Calu3 (cell line): ENCODE results near the gene AP3B1. TPM values are rescaled to one million over a fixed set of nuclear protein-coding genes. Genes with fewer than 3 reads are reported as not detected.

ENCODE experiments used
- BruUV-seq: library from RNA; stranded (reverse); fragments of 400-500 nt; replicated peaks from 2 replicates; lab custom pipeline; 2021; lab: Mats Ljungman, UMichigan
- CTCF ChIA-PET: fragments of 300-600 bp; sonication (Branson Sonifier 250); formaldehyde crosslinking; loops from one replicate; lab custom pipeline; 2022; ENCODE audit warnings: antibody characterized with exemption; lab: Charles Lee
- DNase-seq: peaks from one replicate; pipeline ENCODE4 v3.0.0; 2022
- H3K27ac Mint-ChIP-seq: one replicate; pipeline ENCODE4 v1.8.0; 2022; ENCODE audit warnings: mixed read lengths; ENCODE audit not compliant: unreplicated experiment
- H3K27me3 Mint-ChIP-seq: one replicate; pipeline ENCODE4 v1.8.0; 2022; ENCODE audit warnings: mixed read lengths; ENCODE audit not compliant: unreplicated experiment
- H3K36me3 Mint-ChIP-seq: one replicate; pipeline ENCODE4 v1.8.0; 2022; ENCODE audit warnings: mild to moderate bottlenecking, moderate library complexity, mixed read lengths; ENCODE audit not compliant: insufficient read depth, unreplicated experiment
- H3K4me1 Mint-ChIP-seq: one replicate; pipeline ENCODE4 v1.8.0; 2022; ENCODE audit warnings: mild to moderate bottlenecking, low read depth, mixed read lengths; ENCODE audit not compliant: unreplicated experiment
- H3K4me3 Mint-ChIP-seq: one replicate; pipeline ENCODE4 v1.8.0; 2022; ENCODE audit warnings: mild to moderate bottlenecking, low read depth, moderate library complexity, mixed read lengths; ENCODE audit not compliant: unreplicated experiment
- H3K9me3 Mint-ChIP-seq: one replicate; pipeline ENCODE4 v1.8.0; 2022; ENCODE audit warnings: low read depth, mixed read lengths; ENCODE audit not compliant: unreplicated experiment
- CTCF ChIP-seq: fragments of 200-600 bp; IDR thresholded peaks from one replicate; pipeline ENCODE4 v1.8.0; 2022; ENCODE audit warnings: antibody characterized with exemption; ENCODE audit not compliant: unreplicated experiment
- intact Hi-C: fragments of 100-400 bp; cut with micrococcal nuclease; formaldehyde crosslinking; loops from one replicate; pipeline ENCODE4 v1.10.0; 2022; ENCODE audit not compliant: unreplicated experiment
- total RNA-seq: library from RNA; stranded (reverse); gene quantifications from 2 replicates; pipeline ENCODE4 v1.2.3, GENCODE V29; 2022

The AP3B1 gene
- total RNA-seq, 1 experiment from 2014 or later = 66.9 TPM

GRCh38 chr5:78235289-78235688 is 59.2 kb downstream of the AP3B1 start:
- no peak overlapping the region for H3K27ac Mint-ChIP-seq
- TF ChIP-seq CTCF = no peak
- BruUV-seq = no TSS peak
- intact Hi-C loops = no loop called here
- H3K27me3 Mint-ChIP-seq = no peaks in the 10 kb centered on the region
- H3K36me3 Mint-ChIP-seq = peaks cover 6% of the 10 kb centered on the region
- no peak overlapping the region for H3K4me3 Mint-ChIP-seq
- DNase-seq = no peak
- CTCF ChIA-PET = interaction anchor here (0.7 to 0.8 kb wide), 2 partner anchors 19 to 1436 kb away, joined by 3 read pairs; no protein-coding TSS in a partner anchor
- no peaks in the 10 kb centered on the region for H3K9me3 Mint-ChIP-seq
- no peaks in the 10 kb centered on the region for H3K4me1 Mint-ChIP-seq

DNA sequence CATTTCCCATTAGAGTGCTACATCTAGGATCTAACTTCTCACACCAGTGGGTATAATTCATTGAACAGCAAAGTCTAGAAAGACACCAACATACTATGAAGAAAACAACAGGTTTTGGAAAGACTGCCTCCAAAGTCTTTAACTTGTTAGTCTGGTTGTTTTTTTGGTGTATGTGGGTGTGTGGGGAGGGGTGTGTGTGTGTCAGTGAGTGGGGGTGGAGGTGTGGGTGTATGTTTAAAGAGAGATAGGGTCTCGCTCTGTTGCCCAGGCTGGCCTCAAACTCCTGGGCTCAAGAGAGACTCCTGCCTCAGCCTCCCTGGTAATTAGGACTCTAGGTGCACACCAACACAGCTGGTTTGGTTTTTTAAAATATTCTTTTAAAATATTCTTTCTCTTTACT is 59.7 kb downstream of the AP3B1 start:
- no peaks in the 10 kb centered on the region for H3K9me3 Mint-ChIP-seq
- no peak overlapping the region for H3K4me3 Mint-ChIP-seq
- peaks cover 1% of the 10 kb centered on the region for H3K36me3 Mint-ChIP-seq
- TF ChIP-seq CTCF = no peak
- BruUV-seq = no TSS peak
- no peak for DNase-seq
- no peak overlapping the region for H3K27ac Mint-ChIP-seq
- H3K4me1 Mint-ChIP-seq = no peaks in the 10 kb centered on the region
- intact Hi-C loops = no loop called here
- H3K27me3 Mint-ChIP-seq = no peaks in the 10 kb centered on the region
- CTCF ChIA-PET = no interaction called here

GRCh38 chr5:78232163-78232562 is 62.3 kb downstream of the AP3B1 start:
- H3K9me3 Mint-ChIP-seq = no peaks in the 10 kb centered on the region
- intact Hi-C loops = no loop called here
- H3K36me3 Mint-ChIP-seq = no peaks in the 10 kb centered on the region
- H3K4me1 Mint-ChIP-seq = no peaks in the 10 kb centered on the region
- TF ChIP-seq CTCF = no peak
- H3K27ac Mint-ChIP-seq = no peak overlapping the region
- no TSS peak for BruUV-seq
- CTCF ChIA-PET = no interaction called here
- DNase-seq = no peak
- no peak overlapping the region for H3K4me3 Mint-ChIP-seq
- H3K27me3 Mint-ChIP-seq = no peaks in the 10 kb centered on the region

- BruUV-seq = no TSS peak
- intact Hi-C loops = loop anchor here (5.0 kb wide), 1 partner anchor 43 kb away; no protein-coding TSS in a partner anchor
- Mint-ChIP-seq H3K9me3 (no peaks in the 10 kb centered on the region), H3K4me1 (peaks cover 10% of the 10 kb centered on the region), H3K27me3 (no peaks in the 10 kb centered on the region), H3K27ac (no peak overlapping the region), H3K4me3 (no peak overlapping the region), H3K36me3 (no peaks in the 10 kb centered on the region)
- no peak for DNase-seq
- CTCF ChIA-PET = no interaction called here
- TF ChIP-seq CTCF = no peak
Measured at GRCh38 chr5:78224358-78224757, 70.1 kb downstream of the AP3B1 start.
